HG02571 (cell line): Measurements from ENCODE around the gene CDC123.
"Not testable (repeated sequence)": the region's sequence is repeated elsewhere in the genome, so short reads cannot be mapped to it uniquely, and the experiment has no call there.

Experiments used
- ATAC-seq: cut with Tn5 transposase; IDR thresholded peaks from one replicate; pipeline ENCODE4 v1.9.1; 2021; ENCODE audit warnings: mild to moderate bottlenecking, moderate library complexity; ENCODE audit not compliant: unreplicated experiment

Gene CDC123

DNA sequence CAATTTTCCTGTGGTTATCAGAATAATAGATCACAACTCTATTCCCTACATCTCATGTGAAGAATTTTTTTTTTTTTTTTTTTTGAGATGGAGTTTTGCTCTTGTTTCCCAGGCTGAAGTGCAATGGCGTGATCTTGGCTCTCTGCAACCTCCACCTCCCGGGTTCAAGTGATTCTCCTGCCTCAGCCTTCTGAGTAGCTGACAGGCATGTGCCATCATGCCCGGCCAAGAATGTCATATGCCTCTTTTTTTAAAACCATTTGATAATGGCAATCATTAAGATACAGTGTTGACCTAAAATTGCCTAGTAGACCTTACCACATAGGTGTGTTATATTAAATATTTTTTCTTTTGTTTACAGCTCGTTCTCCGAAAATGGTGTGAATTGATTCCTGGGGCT is 38.7 kb downstream of the CDC123 start:
- not testable (repeated sequence) for ATAC-seq

DNA sequence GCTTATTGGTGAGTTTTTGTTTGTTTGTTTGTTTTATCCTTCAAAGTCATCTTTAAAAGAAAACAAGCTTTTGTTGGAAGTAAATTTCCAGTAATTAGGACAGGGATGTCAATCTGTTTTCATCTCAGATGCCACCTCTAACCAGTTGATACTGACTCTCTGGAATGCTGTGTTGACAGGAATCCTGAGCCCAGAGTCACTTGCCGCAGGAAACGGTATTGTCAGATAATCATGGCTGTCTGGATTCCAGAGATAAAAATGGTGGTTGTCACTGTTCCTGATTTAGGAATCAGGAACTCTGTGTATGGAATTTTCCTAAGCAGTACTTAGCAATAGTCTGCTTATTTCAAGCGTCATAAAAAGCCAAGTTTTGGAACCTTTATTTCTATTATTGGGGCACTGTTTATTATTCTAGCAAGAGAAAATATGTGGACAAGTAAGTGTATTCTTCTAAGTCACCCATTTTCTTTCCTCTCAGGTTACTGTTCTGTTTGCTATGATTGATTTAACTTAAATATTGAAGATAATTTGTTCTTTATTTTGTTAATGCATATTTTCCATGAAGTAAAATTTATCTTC is 39.2 kb downstream of the CDC123 start:
- no peak for ATAC-seq

DNA sequence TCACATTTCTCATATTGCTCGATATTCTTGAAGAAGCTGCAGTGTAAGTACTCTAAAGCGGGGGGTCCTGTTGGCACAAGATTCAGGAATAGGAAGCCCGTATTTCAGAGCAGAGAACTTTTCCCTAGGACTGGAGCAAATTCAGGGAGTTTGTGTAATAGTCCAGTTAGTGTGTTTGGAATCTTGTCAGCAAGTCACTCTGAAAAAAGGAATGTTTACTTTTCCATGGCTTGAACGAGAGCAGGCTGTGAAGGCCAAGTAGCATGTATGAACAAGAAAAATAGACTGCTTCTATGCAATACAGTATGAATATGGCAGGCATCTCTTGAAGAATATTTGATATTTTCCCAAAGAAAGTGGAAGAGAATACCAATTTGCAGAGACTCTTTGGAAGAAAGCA is 39.8 kb downstream of the CDC123 start:
- ATAC-seq: no peak

DNA sequence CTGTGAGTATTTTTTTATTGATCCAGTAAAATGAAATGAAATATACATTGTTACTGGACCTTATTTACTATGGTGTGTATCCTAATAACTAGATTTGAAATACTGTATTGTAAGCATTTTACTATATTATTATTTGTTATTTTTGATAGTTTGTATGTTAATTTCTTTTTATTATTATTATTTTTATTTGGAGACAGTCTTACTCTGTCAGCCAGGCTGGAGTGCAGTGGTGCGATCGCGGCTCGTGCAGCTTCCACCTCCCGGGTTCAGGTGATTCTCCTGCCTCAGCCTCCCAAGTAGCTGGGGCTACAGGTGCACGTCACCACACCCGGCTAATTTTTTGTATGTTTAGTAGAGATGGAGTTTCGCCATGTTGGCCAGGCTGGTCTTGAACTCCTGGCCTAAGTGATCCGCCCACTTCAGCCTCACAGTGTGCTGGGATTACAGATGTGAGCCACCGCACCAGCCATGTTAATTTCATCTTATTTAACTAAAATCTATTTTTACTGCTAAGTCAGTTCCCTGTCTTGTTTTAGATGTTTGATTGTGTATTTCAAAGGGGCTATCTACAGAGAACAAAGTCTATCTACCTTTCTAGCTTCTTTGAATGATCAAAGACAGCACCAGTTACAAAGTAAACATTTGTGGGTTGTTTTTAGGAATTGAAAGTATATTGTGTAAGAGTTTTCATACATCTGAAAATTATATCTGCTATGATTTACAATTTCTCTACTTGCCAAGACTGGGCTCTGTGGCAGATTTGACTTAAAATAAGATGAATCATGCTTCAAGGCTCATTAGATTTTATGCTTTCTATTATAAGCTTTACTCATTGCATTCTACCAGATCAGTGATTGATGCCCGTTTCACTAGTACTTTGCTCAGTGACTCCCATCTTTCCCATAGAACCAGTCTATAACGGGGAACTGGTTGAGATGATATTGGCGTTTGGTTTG is 41.6 kb downstream of the CDC123 start:
- no peak for ATAC-seq

DNA sequence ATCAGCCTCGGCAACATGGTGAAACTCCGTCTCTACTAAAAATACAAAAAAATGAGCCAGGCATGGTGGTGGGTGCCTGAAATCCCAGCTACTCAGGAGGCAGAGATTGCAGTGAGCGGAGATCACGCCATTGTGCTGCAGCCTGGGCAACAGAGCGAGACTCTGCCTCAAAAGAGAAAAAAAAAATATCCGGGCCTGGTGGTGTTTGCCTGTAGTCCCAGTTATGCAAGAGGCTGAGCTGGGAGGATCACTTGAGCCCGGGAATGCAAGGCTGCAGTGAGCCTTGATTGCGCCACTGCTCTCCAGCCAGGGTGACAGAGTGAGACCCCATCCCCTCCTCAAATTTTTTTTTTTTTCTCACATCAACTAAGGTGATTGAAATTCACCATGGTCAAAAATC is 42.8 kb downstream of the CDC123 start:
- no peak for ATAC-seq

DNA sequence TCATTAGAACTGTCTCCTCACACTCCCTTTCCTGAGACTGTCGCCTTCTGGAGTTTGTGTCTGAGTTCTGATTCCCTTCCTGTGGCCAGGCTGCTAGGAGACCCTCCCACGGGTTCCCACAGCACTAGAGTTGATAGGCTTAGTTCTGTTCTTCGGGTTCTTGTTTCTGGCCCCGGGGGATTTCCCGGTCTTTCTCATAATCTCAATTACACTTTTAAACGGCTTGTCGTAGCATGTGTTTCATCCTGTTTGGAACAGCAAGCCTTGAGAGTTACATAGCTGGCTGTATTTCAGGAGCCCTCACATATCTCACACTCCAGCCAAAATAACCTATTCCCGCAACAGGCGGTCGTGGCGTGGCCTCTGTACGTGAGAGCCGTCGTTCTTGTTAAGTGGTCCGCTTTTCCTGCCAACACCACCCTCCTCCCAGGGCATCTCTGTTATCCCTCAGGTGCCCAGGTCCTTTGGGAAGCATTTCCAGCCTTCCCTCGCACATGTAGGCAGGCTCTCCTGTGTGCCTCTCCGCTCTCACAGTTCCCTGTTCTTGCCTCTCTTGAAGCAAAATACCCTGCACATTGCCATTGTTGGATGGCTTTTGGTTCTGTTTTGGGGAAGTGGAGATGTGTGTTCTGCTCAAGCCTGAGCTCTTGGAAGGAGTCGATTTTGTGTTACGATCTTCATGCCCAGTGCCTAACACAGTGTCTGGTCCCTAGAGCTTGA is 46.0 kb downstream of the CDC123 start:
- ATAC-seq: no peak

DNA sequence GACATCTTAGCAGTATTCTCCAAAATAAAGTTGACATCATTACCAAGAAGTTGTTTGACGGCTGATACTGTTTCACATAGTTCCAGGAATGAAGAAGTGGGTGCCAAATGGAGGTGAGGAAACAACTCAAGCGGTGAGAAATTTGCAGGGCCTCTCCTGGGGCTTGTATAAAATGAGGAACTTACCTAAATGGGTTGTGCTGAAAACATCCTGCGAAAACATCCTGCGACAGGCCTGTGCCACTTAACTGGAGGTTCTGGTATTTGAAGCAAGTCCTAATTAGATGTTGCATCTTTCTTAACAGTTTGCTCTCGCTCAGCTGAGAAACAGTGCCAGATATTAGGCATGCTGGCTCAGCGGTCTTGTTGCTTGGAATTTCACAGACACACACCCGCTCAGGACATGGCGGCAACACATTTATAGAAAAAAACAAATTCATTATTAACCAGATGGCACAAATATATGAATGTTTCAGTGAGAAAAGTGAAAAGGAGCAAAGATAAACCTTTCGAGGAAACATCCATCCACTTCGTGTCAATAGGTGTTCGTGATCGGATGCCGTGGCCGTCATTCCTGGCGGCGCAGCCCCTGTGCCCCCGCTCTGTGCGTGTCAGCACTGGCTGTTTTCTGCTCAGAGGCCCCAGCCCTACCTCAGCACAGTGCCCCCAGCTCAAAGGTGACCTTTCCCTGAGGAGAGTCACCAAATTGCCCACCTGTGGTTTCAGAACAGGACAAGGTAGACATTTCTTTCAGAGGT is 48.1 kb downstream of the CDC123 start:
- ATAC-seq: no peak

DNA sequence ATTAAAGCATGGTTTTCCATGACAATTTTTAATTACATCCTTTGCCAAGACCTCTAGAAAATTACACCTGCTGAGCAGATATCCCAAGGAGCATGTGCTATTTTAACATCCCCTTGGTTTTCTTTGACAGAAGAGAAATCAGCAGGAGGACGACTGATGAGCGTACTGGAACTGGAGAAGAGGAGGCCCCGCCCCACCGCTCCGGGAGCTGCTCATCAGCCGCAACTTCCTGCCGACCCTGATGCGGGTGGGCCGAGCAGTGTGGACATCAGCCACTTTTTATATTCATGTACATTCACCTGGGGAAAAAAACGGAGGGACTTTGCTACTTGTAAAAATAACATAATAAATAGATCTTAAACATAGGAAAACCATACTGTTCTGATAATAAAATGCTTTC is 54.2 kb downstream of the CDC123 start:
- no peak for ATAC-seq

DNA sequence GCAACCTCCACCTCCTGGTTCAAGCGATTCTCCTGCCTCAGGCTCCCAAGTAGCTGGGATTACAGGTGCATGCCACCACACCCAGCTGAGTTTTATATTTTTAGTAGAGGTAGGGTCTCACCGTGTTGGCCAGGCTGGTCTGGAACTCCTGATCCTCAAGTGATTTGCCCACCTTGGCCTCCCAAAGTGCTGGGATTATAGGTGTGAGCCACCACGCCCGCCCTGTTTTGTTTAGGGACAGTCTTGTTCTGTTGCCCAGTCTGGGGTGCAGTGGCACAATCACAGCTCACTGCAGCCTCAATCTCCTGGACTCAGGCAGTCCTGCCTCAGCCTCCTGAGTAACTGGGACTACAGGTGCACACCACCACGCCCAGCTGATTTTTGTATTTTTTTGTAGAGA is 54.7 kb downstream of the CDC123 start:
- not testable (repeated sequence) for ATAC-seq

DNA sequence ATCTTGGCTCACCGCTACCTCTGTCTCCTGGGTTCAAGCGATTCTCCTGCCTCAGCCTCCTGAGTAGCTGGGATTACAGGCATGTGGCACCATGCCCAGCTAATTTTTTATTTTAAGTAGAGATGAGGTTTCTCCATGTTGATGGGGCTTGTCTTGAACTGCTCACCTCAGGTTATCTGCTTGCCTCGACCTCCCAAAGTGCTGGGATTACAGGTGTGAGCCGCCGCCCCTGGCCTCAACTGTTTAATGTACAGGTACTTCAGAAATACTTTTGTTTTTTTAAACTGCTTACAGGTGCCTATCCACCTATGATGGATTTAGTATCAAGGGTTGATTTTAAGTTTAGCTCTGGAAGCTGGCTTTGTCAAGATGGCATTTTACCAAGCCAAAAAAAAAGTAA is 55.6 kb downstream of the CDC123 start:
- ATAC-seq: no peak

DNA sequence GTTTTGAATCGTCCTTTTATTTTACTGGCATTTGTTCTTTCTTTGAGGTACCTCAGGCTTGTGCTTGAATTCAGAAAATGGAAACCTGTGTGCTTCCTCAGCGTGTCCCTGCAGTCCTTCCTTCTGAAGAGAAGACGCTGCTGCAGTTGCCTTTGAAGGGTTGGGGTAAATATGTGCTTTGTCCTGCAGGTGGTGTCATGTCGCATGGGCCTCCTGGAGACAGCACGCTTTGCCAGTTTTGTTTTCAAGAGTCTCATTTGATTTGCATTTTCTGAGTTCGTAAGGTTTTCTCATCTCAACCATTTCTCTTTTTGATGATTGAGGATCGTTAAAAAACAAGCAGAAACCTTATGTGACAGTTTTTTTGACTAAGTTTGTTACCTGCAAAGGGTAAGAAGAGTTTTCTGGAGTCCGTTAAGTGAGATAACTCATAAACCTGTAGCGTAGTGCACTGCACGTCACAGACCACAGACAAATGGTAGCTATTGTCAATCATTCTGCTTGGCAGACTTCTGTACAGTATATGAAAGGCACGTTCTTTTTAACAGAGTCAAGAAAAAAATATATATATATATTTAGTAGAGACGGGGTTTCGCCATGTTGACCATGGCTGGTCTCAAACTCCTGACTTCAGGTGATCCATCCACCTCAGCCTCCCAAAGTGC is 57.0 kb downstream of the CDC123 start:
- no peak for ATAC-seq

DNA sequence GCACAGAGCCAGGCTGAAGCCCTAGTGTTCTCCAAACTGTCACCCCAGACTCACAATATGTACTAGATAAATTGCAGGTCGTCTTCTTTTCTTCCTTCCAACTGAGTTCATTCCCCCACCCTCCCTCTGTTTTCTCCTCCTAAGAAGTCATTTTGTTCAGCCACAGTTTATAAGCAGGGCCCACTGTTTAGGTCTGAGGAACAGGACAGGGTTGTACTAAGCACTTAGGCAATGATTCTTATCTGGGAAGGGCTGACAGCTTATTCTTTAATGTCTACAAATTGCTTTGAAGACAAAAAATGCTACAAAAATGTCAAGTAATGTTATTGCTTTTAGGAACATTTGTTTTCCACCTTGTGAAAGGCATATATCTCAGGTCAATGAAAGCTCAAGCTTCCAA is 59.1 kb downstream of the CDC123 start:
- no peak for ATAC-seq

DNA sequence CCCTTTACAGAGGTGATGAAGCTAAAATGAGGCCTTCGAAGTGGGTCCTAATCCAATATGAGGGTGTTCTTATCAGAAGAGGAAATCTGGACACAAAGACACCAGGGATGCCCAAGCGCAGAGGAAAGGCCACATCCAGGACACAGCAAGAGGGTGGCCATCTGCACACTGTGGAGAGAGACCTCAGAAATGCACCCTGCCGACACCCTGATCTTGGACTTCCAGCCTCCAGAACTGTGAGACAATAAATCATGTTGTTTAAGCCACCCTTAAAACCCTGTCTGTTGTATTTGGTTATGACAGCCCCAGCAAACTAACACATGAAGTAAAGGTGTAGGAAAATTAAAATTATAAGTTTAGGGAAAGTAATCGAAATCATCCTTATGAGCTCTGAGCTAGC is 64.0 kb downstream of the CDC123 start:
- no peak for ATAC-seq

DNA sequence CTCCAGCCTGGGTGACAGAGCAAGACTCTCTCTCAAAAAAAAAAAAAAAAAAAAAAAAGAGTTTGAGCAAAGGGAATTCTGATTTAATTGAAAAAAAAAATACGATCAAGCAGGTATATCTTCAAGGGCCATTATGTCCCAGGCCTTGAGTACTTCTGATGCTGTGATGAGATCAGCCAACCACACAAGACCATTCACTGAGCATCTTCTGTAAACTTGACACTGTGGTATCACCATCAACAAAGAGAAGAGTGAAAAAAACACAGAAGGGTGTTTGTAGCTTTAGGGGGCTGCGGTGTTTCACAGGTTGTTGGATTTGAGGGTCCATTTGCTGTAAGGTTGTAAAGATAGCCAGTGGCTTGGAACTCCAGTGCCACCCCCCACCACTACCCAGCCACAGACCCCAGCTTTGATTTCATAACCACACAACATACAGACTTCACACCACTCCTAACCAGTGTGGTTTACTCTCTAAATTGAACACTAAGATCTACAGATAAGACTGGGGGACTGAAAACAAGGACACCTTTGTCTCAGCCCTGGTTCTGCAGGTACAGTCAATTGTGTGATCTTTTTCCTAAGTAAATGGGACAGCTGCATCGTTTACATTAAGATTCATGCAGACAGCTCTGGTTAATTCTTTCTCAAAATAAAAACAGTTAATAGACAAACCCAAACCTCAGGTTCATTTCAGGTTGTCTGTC is 66.4 kb downstream of the CDC123 start:
- ATAC-seq: no peak

DNA sequence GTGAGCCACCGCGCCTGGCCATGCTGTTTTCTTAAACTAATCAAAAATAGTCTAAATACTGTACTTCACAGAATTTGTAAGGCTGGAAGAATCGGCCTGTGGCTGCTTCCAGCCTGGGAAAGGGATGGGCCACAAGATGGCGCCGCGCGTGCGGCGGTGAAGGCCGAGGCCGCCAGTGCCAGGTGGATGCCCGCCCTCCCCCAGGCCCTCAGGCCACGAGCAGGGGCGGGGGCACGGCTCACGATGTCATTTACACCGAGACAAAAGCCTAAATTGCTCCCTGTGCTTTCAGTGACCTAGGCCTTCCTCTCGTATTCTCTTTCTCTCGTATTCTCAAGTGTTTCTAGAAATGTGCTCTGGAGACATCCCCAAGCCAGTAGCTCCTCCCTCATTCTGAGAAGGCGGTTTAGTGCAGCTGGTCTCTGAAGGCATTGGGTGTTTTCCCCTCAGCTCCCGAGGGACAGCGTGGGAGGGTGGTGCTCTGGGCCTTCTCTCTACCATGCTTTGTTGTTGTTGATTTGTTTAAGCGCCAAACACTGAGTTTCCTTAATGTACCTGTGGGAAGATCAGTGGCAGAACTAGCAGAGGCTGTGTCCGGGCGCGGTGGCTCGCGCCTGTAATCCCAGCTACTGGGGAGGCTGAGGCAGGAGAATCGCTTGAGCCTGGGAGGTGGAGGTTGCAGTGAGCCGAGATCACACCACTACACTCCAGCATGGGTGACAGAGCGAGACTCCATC is 68.4 kb downstream of the CDC123 start:
- ATAC-seq: peak; percentile 83

DNA sequence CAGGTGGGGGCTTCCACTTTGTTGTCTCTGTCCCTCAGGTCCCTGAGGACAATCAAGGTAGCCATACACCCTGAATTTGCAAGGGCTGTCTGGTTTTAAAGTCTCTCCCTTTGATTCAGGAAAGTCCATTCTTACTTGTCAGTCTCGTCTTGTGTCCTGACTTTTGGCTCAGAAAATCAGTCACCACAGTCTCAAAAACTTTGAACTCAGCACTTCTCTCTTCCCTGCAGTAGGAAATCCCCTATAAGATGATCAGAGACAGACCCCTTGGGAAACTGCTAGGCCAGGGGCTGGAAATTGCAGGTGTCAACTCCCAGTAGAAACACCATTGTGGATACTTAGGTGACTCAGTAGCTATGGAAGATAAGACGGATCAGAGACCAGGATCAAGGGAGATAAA is 73.1 kb downstream of the CDC123 start:
- no peak for ATAC-seq

DNA sequence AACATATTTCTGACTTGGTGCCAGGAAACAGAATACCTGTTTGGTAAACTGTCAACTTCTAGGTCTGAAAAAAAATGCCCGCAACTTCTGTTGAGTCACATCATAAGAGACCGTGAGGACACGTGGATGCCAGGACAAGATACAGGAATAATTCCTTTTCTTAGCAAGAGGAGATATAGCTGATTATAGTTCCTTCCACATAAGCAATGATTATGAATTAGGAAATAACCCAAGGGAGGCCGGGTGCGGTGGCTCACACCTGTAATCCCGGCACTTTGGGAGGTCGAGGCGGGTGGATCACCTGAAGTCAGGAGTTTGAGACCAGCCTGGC is 75.2 kb downstream of the CDC123 start:
- ATAC-seq: no peak

DNA sequence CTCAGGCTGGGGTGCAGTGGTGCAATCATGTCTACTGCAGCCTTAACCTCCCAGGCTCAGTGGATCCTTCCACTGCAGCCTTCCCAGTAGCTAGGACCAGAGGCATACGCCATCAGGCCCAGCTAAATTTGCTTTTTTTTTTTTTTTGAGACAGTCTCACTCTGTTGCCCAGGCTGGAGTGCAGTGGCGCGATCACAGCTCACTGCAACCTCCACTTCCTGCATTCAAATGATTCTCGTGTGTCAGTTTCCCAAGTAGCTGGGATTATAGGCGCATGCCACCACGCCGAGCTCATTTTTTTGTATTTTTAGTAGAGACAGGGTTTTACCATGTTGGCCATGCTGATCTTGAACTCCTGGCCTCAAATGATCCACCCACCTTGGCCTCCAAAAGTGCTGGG is 81.9 kb downstream of the CDC123 start:
- not testable (repeated sequence) for ATAC-seq

DNA sequence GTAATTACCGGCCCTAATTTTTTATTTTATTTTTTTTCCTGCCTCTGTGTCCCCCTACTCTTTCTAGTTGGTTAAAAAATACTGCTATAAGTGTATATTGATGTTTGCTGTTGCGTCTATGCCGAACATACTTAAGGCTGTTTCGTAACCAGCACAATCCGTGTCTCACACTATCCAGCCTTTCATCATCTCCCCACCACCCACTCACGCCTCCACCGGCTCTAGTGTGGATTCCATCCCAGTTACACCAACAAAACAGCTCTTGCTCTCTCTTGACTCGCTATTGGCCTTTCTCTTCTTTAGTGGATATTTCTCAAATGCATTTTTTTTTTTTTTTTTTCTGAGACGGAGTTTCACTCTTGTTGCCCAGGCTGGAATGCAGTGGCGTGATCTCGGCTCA is 83.3 kb downstream of the CDC123 start:
- no peak for ATAC-seq
